GM23338 (cell line): ENCODE results near the gene KIRREL3. TPM values are rescaled to one million over a fixed set of nuclear protein-coding genes. Genes with fewer than 3 reads are reported as not detected.

Source experiments
- CTCF ChIP-seq, 2 experiments: fragments of 200-600 bp in 1 of 2; sonication (generic) in 1 of 2; conservative IDR thresholded peaks; 2 replicates each; pipeline versions ENCODE4 v1.5.1 to v1.6.1; 2016 to 2017; ENCODE audit warnings: antibody characterized with exemption in 2 of 2, low read depth in 2 of 2, mild to moderate bottlenecking in 2 of 2, moderate library complexity in 1 of 2
- ETS1 ChIP-seq: IDR thresholded peaks from 2 replicates; pipeline ENCODE4 v1.6.1; 2016; ENCODE audit warnings: antibody characterized with exemption
- EZH2 ChIP-seq: fragments of 200-600 bp; sonication (generic); IDR thresholded peaks from one replicate; pipeline ENCODE4 v1.8.0; 2017; ENCODE audit warnings: antibody characterized with exemption, mild to moderate bottlenecking, low read depth; ENCODE audit not compliant: unreplicated experiment
- EZH2phosphoT487 ChIP-seq: fragments of 200-600 bp; sonication (generic); IDR thresholded peaks from one replicate; pipeline ENCODE4 v1.8.1; 2018; ENCODE audit warnings: antibody characterized with exemption; ENCODE audit not compliant: unreplicated experiment
- POLR2AphosphoS5 ChIP-seq: IDR thresholded peaks from 2 replicates; pipeline ENCODE4 v1.6.1; 2016; ENCODE audit warnings: antibody characterized with exemption, low read depth
- STAT1 ChIP-seq: IDR thresholded peaks from one replicate; pipeline ENCODE4 v1.6.1; 2016; ENCODE audit warnings: antibody characterized with exemption; ENCODE audit not compliant: unreplicated experiment
- ZNF114 ChIP-seq: fragments of 250-450 bp; sonication (Bioruptor Pico); IDR thresholded peaks from 2 replicates; pipeline ENCODE4 v1.5.0; 2020; ENCODE audit warnings: mild to moderate bottlenecking, moderate library complexity
- ZNF331 ChIP-seq: fragments of 250-450 bp; sonication (Bioruptor Pico); IDR thresholded peaks from 2 replicates; pipeline ENCODE4 v1.5.0; 2020; ENCODE audit warnings: low read depth, mild to moderate bottlenecking, moderate library complexity
- ZNF462 ChIP-seq: fragments of 250-450 bp; sonication (Bioruptor Pico); IDR thresholded peaks from 2 replicates; pipeline ENCODE4 v1.5.0; 2020; ENCODE audit warnings: mild to moderate bottlenecking, moderate library complexity
- polyA plus RNA-seq: library from polyadenylated mRNA; unstranded; fragments of >200 nt; fragmentation: Nextera tagmentation; extraction: Ambion mirVana; gene quantifications from 2 replicates; pipeline ENCODE4 v1.2.1, GENCODE V29; 2016
- total RNA-seq: library from RNA; depleted of rRNA; stranded (reverse); fragments of >200 nt; shearing (Covaris generic); gene quantifications from 2 replicates; pipeline ENCODE4 v1.2.3, GENCODE V29; 2014

KIRREL3 gene
- total and polyA plus RNA-seq, 2 experiments from 2014 or later, result 0.13 to 1.5 TPM

GRCh38 chr11:126628790-126629621, 371.6 kb downstream of the KIRREL3 start (continued):
- TF ChIP-seq ZNF462 (CRISPR knock-in tag), result no peak
- no peak for TF ChIP-seq POLR2AphosphoS5
- no peak for TF ChIP-seq EZH2
- no peak for TF ChIP-seq CTCF (conservative IDR thresholded peaks at IDR 0.05; ENCODE audit: low read depth in 2 of 2)
- no peak for TF ChIP-seq EZH2phosphoT487
- no peak for TF ChIP-seq ZNF331
- TF ChIP-seq STAT1, result no peak
- no peak for TF ChIP-seq ETS1
- TF ChIP-seq ZNF114 (CRISPR knock-in tag), result no peak
